ENCODE results near the gene TRIM33.
A peak's percentile ranks its signal among the peaks of the same experiment; 100 is the strongest.

Gene TRIM33

GRCh38 chr1:114522264-114522575 is 11.2 kb upstream of the TRIM33 start:
- Mint-ChIP-seq H3K27ac (no peak overlapping the region), H3K4me1 (peaks cover 5% of the 10 kb centered on the region), H3K9me3 (no peaks in the 10 kb centered on the region), H3K27me3 (ENCODE audit: low read depth, poor library complexity) (peaks cover 7% of the 10 kb centered on the region), H3K36me3 (ENCODE audit: low read depth) (no peaks in the 10 kb centered on the region), H3K4me3 (no peak overlapping the region)
- TF ChIP-seq CTCF (IDR thresholded peaks at IDR 0.05), result no peak
- no peak for DNase-seq

GRCh38 chr1:114521396-114522263 is 10.6 kb upstream of the TRIM33 start:
- Mint-ChIP-seq H3K27me3 (ENCODE audit: low read depth, poor library complexity) (peaks cover 7% of the 10 kb centered on the region), H3K27ac (no peak overlapping the region), H3K4me3 (no peak overlapping the region), H3K36me3 (ENCODE audit: low read depth) (no peaks in the 10 kb centered on the region), H3K9me3 (no peaks in the 10 kb centered on the region), H3K4me1 (peaks cover 5% of the 10 kb centered on the region)
- no peak for DNase-seq
- no peak for TF ChIP-seq CTCF (IDR thresholded peaks at IDR 0.05)

- H3K4me3 Mint-ChIP-seq, result no peak overlapping the region
- no peak overlapping the region for H3K27ac Mint-ChIP-seq
- H3K36me3 Mint-ChIP-seq (ENCODE audit: low read depth), result no peaks in the 10 kb centered on the region
- no peaks in the 10 kb centered on the region for H3K9me3 Mint-ChIP-seq
- TF ChIP-seq CTCF (IDR thresholded peaks at IDR 0.05), result no peak
- DNase-seq, result no peak
- H3K27me3 Mint-ChIP-seq (ENCODE audit: low read depth, poor library complexity), result peaks cover 25% of the 10 kb centered on the region
- peaks cover 7% of the 10 kb centered on the region for H3K4me1 Mint-ChIP-seq
Observed at GRCh38 chr1:114517348-114517747, 6.3 kb upstream of the TRIM33 start.

GRCh38 chr1:114512595-114513280 is 1.7 kb upstream of the TRIM33 start:
- no peaks in the 10 kb centered on the region for H3K36me3 Mint-ChIP-seq (ENCODE audit: low read depth)
- no peaks in the 10 kb centered on the region for H3K9me3 Mint-ChIP-seq
- H3K27me3 Mint-ChIP-seq (ENCODE audit: low read depth, poor library complexity), result peaks cover 18% of the 10 kb centered on the region
- no peak for TF ChIP-seq CTCF (IDR thresholded peaks at IDR 0.05)
- DNase-seq, result no peak
- H3K4me3 Mint-ChIP-seq, result peak overlapping the region; percentile 95
- H3K4me1 Mint-ChIP-seq, result peaks cover 41% of the 10 kb centered on the region
- H3K27ac Mint-ChIP-seq, result no peak overlapping the region

GRCh38 chr1:114510274-114511031 is 550 bp downstream of the TRIM33 start:
- Mint-ChIP-seq H3K36me3 (ENCODE audit: low read depth) (peaks cover 16% of the 10 kb centered on the region), H3K9me3 (no peaks in the 10 kb centered on the region), H3K27me3 (ENCODE audit: low read depth, poor library complexity) (peaks cover 18% of the 10 kb centered on the region), H3K4me1 (peaks cover 53% of the 10 kb centered on the region), H3K4me3 (peak overlapping the region; percentile 95), H3K27ac (no peak overlapping the region)
- TF ChIP-seq CTCF (IDR thresholded peaks at IDR 0.05), result no peak
- peak; percentile 57 for DNase-seq

All from nephron progenitor cell (in vitro differentiated cells).